Brain microvascular endothelial cell (primary cell): ENCODE results near the gene ULK2.

Source experiments
- DNase-seq: peaks from one replicate; pipeline ENCODE4 v3.0.0-alpha.2; 2020
- H3K27ac ChIP-seq: fragments of 250-450 bp; sonication (Bioruptor Pico); 2 replicates; pipeline ENCODE4 v1.5.1; 2020; ENCODE audit warnings: mild to moderate bottlenecking, moderate library complexity
- H3K27me3 ChIP-seq: fragments of 250-450 bp; sonication (Bioruptor Pico); replicated peaks from 2 replicates; pipeline ENCODE4 v1.5.1; 2020; ENCODE audit warnings: mild to moderate bottlenecking
- H3K36me3 ChIP-seq: fragments of 250-450 bp; sonication (Bioruptor Pico); replicated peaks from 2 replicates; pipeline ENCODE4 v1.5.1; 2020; ENCODE audit warnings: mild to moderate bottlenecking
- H3K4me3 ChIP-seq: 2 replicates; pipeline ENCODE4 v1.5.1; 2011; ENCODE audit warnings: low read depth, mild to moderate bottlenecking, control low read depth, low read length, moderate library complexity
- CTCF ChIP-seq: IDR thresholded peaks from 2 replicates; pipeline ENCODE4 v1.5.1; 2011; ENCODE audit warnings: low read depth, mild to moderate bottlenecking, moderate library complexity, low read length, control low read depth, inconsistent platforms; ENCODE audit errors: missing control alignments
- in situ Hi-C: cut with HindIII; loops from 2 replicates; pipeline ENCODE4 v1.10.0; 2017; ENCODE audit warnings: low sequenced_read_pairs, low pct_ligation_motif_present

Gene ULK2

DNA sequence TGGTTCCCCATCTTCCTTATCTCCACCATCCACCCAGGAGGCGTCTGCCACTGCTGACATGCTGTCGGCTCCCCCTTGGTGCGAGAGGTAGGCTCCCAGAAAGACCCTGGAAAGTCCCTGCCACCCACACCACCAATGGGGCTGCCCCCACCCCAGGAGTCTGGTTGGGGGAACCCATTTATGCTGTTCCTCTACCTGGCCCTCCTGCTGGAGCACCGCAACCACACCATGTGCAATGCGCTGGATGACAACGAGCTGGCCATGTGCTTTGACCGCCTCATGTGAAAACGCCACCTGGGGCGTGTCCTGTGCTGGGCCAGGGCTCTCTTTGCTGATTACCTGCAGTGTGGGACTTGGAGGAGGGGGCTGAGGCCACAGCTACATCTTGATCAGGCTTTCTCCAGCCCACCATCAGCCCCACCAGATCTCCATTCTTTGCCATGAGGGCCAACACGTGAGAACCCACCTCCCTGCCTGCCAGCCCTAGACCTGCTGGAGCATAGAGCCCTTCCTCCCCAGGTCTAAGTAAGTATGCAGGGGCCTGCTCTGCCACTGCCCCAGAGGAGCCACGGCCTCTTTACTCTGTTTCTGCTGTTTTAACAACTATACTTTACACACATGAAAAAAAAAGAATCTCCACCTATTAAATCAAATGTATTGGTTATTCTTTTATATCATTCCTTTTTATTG lies 111.8 kb downstream of the ULK2 start:
- no peak for DNase-seq
- in situ Hi-C loops: no loop called here
- TF ChIP-seq CTCF: no peak
- Histone ChIP-seq H3K4me3 (no peak overlapping the region), H3K27me3 (no peaks in the 10 kb centered on the region), H3K36me3 (no peaks in the 10 kb centered on the region), H3K27ac (no peak overlapping the region)

DNA sequence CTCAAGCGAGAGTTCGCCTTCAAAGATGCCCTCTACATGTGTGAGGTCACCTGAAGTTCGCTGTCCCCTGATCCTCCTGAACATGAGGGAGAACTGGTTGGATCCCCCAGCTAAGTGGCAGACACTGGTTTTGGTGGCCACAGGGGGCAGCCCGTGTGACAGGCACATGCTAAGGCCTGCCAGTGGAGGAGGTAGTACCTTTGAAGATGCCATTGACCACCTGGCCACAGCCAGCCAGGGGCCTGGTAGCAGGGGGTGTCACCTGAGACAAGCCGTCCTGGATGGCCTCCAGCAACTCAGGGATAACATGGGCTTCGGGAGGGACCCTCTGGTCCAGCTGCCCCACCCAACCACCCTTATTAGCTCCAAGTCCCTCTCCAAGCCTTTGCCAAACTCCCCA lies 112.3 kb downstream of the ULK2 start:
- no peak for TF ChIP-seq CTCF
- in situ Hi-C loops: no loop called here

GRCh38 chr17:19753661-19754463 lies 113.9 kb downstream of the ULK2 start:
- H3K36me3 ChIP-seq: no peaks in the 10 kb centered on the region
- H3K27ac ChIP-seq: no peak overlapping the region
- no peak for DNase-seq
- TF ChIP-seq CTCF: peak; percentile 52
- in situ Hi-C loops: no loop called here
- H3K4me3 ChIP-seq: no peak overlapping the region
- no peaks in the 10 kb centered on the region for H3K27me3 ChIP-seq

More for the DNA sequence above, 112.3 kb downstream of the ULK2 start:
- H3K27ac ChIP-seq: no peak overlapping the region
- no peaks in the 10 kb centered on the region for H3K36me3 ChIP-seq
- no peak for DNase-seq
- H3K4me3 ChIP-seq: no peak overlapping the region
- no peaks in the 10 kb centered on the region for H3K27me3 ChIP-seq

- H3K36me3 ChIP-seq: no peaks in the 10 kb centered on the region
- no peak overlapping the region for H3K4me3 ChIP-seq
- in situ Hi-C loops: no loop called here
- no peaks in the 10 kb centered on the region for H3K27me3 ChIP-seq
- no peak for TF ChIP-seq CTCF
- H3K27ac ChIP-seq: peak overlapping the region; percentile 40
- DNase-seq: peak; percentile 51
Measured at GRCh38 chr17:19753051-19753509, 114.7 kb downstream of the ULK2 start.

DNA sequence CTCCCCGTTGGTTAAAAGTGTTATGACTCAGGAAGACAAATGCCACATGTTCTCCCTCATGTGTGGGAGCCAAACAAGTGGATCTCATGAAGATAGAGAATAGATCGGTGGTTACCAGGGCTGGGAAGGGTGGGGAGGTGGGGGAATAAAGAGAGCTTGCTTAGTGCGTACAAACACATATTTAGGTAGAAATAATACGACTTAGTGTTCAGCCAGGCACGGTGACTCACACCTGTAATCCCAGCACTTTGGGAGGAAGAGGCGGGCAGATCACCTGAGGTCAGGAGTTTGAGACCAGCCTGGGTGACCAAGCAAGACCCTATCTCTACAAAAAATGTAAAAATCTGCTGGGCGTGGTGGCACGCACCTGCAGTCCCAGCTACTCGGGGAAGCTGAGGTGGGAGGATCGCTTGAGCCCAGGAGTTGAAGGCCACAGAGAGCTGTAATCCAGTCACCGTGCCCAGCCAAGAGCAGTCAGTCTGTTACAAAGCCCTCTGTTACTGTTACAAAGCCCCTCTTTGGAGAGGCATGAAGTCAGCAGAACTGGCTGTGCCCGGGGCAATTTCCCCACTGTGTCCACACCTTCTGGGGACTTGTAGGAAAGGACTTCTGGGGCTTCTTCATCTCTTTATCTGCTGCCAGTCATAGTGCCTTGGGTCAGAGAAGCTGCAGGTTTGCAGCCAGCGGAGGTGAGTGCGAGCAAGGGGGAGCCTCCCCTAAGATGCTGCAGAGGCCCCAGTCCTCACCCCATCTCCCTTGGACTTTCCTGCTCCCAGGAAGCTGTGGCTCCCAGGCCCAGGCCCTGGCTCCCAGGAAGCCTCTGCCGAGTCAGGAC lies 115.3 kb downstream of the ULK2 start:
- DNase-seq: no peak
- no peak overlapping the region for H3K4me3 ChIP-seq
- H3K36me3 ChIP-seq: no peaks in the 10 kb centered on the region
- in situ Hi-C loops: no loop called here
- no peak for TF ChIP-seq CTCF
- peak overlapping the region; percentile 40 for H3K27ac ChIP-seq
- no peaks in the 10 kb centered on the region for H3K27me3 ChIP-seq
